PFSK-1 (cell line): ENCODE data around the gene LSAMP.

Experiments
- FOXP2 ChIP-seq: optimal IDR thresholded peaks from 2 replicates; pipeline ENCODE3; 2011; ENCODE audit warnings: borderline replicate concordance, control low read depth, inconsistent platforms; ENCODE audit not compliant: insufficient read depth; ENCODE audit errors: extremely low read length, extremely low read depth
- POLR2AphosphoS5 ChIP-seq: IDR thresholded peaks from 2 replicates; pipeline ENCODE4 v1.6.1; 2012; ENCODE audit warnings: low read depth, mild to moderate bottlenecking, control low read depth, low read length, moderate library complexity
- SIN3A ChIP-seq: IDR thresholded peaks from 2 replicates; pipeline ENCODE4 v1.6.1; 2012; ENCODE audit warnings: mild to moderate bottlenecking, low read length, moderate library complexity, borderline replicate concordance; ENCODE audit not compliant: insufficient read depth
- TAF1 ChIP-seq: IDR thresholded peaks from 2 replicates; pipeline ENCODE4 v1.6.1; 2012; ENCODE audit warnings: low read length, control low read depth, borderline replicate concordance; ENCODE audit not compliant: insufficient read depth
- TF ChIP-seq, protein P1 (sequence below), 2 experiments: IDR thresholded peaks; 2 replicates each; pipeline versions ENCODE4 v1.6.1 to v1.8.0; 2011 to 2012; ENCODE audit warnings: low read depth in 2 of 2, low read length in 2 of 2, control low read depth in 1 of 2, inconsistent platforms in 1 of 2, mild to moderate bottlenecking in 1 of 2, moderate library complexity in 1 of 2; ENCODE audit not compliant: insufficient read depth in 1 of 2

DNA sequence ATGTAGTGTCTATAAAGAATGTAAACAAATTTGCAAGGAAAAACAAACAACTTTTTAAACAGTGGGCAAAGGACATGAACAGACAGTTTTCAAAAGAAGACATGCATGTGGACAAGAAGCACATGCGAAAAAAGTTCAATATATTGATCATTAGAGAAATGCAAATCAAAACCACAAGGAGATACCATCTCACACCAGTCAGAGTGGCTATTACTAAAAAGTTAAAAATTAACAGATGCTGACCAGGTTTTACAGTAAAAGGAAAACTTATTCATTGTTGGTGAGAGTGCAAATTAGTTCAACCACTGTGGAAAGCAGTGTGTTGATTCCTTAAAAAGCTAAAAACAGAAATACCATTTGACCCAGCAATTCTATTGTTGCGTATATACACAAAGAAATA, 47.1 kb upstream of the LSAMP start:
- TF ChIP-seq TAF1 (no peak), SIN3A (no peak), POLR2AphosphoS5 (no peak), FOXP2 (no peak)
- TF ChIP-seq, protein P1, sequence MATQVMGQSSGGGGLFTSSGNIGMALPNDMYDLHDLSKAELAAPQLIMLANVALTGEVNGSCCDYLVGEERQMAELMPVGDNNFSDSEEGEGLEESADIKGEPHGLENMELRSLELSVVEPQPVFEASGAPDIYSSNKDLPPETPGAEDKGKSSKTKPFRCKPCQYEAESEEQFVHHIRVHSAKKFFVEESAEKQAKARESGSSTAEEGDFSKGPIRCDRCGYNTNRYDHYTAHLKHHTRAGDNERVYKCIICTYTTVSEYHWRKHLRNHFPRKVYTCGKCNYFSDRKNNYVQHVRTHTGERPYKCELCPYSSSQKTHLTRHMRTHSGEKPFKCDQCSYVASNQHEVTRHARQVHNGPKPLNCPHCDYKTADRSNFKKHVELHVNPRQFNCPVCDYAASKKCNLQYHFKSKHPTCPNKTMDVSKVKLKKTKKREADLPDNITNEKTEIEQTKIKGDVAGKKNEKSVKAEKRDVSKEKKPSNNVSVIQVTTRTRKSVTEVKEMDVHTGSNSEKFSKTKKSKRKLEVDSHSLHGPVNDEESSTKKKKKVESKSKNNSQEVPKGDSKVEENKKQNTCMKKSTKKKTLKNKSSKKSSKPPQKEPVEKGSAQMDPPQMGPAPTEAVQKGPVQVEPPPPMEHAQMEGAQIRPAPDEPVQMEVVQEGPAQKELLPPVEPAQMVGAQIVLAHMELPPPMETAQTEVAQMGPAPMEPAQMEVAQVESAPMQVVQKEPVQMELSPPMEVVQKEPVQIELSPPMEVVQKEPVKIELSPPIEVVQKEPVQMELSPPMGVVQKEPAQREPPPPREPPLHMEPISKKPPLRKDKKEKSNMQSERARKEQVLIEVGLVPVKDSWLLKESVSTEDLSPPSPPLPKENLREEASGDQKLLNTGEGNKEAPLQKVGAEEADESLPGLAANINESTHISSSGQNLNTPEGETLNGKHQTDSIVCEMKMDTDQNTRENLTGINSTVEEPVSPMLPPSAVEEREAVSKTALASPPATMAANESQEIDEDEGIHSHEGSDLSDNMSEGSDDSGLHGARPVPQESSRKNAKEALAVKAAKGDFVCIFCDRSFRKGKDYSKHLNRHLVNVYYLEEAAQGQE (IDR thresholded peaks at IDR 0.05; ENCODE audit: insufficient read depth in 1 of 2, low read depth in 2 of 2, low read length in 2 of 2) = no peak
